Glomerular endothelial cell (primary cell): ENCODE data around the gene BFSP2. TPM values are rescaled to one million over a fixed set of nuclear protein-coding genes. Genes with fewer than 3 reads are reported as not detected.

Source experiments
- DNase-seq: peaks from one replicate; pipeline ENCODE4 v3.0.0-alpha.2; 2011; ENCODE audit warnings: low read depth, low spot score; ENCODE audit errors: extremely low read depth
- total RNA-seq: library from RNA; depleted of rRNA; stranded (reverse); fragments of >200 nt; gene quantifications from 2 replicates; pipeline ENCODE4 v1.2.3, GENCODE V29; 2015

The BFSP2 gene
- total RNA-seq, 1 donor from 2014 or later = not detected

DNA sequence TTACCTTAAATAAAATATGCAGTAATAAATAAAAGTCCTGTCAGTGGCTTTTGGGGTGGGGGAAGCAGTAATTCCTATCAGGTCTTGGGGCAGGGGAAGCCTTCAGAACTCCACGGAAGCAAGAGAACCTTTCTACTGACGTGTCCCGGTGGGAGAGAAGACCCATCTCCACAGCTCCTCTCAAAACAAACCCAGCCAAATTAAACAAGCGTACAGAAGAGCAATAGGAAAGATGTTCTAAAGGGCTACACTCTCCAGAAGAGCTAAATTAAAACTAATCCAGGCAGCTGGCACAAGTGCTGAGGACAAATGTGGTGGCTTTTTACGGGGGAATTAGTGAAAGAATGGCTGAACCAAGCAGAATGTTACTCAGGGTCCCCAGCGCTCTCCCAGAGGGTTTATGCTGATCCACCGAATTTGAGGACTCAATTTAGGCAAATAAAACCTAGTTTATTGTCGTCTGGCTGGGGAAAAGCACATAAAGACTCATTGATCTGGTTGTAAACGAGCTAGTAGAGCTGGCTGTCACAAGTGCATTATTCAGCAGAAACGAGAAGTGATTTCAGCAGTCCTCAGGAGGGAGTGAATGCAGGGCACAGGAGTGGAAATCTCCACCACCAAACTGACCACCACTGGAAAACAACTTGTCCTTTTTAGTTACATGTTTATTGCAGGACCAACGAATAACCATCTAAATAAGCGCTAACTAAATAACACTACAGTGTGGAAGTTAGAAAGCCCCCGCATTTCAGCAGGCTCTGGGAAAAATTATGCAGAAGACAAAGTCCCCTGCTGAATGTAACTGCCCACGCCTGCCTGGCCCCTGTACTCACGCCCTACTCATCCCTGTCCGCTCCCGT lies 13.5 kb downstream of the BFSP2 start:
- no peak for DNase-seq

GRCh38 chr3:133414021-133414392 lies 14.2 kb downstream of the BFSP2 start:
- DNase-seq = no peak

DNA sequence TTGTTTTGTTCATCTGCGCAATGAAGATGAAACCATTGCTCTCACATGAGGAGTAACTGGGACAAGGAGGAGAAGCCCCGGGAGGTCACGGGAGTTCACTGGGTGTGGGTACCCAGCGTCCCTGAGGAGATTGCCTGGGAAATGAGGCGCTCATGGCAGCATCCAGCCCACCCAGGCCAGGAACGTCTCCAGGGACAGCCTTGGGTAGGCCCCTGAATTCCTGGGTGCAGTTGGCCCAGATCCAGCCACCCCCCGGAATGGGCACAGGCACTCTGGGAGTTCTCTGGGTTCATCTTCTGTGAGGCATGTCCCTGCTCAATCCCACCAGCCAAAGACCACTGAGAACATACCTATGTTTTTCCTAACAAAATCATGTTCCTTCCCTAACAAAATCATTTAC lies 18.5 kb downstream of the BFSP2 start:
- no peak for DNase-seq

DNA sequence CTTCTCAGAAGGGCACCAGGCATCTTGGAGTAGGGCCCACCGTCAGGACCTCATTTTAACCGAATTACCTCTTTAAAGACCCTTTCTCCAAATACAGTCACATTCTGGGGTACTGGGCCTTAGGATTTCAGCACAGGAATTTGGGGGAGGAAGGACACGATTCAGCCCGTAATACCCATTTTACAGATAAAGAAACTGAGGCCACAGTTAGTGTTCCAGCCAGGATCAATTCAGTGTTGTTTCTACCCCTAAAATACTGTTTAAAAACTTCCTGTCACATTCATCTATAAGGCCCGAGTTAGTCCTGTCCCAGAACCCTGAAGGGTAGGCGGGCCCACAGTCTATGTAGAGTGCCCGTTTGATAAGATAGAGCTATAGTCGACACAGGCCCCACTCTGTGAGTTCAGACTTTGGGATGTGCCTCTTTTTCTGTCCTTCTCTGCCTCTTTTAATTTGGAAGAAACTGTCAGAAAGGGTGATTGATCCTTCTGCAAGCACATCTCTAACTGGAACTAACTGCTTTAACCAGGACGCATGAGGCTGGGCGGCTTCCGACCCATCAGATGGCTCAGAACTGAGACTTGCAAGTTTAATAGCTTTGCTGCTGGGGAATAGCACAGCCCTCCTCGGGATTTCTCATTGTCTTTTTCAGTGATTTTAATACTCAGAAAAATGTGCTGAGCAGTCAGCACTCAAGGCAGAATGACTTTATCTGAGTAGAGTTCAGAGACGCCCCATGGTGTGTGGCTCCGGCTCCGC lies 19.5 kb downstream of the BFSP2 start:
- no peak for DNase-seq

DNA sequence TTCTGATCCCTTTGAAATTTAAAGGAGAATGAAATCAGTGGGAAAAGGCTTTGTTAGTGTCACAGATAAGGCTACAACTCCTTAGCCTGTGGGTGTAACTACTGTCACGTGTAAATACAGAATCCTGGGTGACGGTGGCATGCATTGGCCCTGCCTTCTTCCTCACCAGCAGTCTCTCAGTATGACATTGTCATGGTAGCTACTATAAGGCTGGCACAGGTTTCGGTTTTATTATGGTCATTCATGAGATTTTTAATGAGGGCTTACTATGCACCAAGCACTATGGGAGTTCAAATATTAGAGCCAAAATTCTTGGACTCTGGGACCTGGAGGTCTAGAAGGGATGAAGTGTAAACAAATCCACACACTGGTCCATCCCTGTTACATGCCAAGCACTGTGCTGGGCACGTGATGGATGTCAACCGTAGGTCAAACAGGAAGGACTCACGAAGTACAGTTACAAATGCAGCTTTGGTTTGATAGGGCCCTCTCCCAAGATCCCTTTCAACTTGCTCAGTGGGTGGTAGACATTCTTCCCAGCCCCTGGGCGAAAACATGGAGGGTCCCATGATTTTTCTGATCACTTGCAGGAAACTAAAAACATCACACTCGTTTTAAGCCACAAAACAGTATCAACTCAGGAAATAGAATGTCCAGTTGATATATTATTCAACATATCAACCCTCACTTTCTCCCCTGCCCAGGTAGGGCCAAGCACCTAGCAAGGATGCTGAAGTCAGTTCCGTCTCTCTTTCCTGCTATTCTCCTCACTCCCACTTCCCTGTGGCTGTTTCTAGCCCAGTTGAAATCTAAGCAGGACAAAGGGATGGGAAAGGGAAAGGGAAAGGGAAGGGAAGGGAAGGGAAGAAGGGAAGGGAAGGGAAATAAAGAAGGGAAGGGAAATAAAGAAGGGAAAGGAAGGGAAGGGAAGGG lies 25.3 kb downstream of the BFSP2 start:
- DNase-seq = no peak

DNA sequence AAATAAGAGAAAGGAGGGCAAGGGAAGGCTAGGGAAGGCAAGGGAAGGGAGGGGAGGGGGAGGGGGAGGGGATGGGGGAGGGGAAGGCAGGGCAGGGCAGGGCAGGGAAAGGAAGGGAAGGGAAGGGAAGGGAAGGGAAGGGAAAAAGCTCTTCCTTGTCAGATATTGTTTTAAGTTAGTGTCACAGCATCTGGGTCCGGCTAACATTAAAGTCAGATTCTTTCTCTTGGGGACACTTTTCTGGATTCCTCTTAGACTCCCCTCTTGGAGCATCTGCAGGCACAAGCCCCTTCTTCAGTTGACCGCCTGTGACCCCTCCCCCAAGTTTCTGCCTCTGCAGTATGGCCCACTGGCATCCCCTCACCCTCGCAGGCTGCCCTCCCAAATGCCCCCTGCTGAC lies 26.0 kb downstream of the BFSP2 start:
- DNase-seq = no peak

- DNase-seq = no peak
Measured at GRCh38 chr3:133426721-133427120, 26.9 kb downstream of the BFSP2 start.

DNA sequence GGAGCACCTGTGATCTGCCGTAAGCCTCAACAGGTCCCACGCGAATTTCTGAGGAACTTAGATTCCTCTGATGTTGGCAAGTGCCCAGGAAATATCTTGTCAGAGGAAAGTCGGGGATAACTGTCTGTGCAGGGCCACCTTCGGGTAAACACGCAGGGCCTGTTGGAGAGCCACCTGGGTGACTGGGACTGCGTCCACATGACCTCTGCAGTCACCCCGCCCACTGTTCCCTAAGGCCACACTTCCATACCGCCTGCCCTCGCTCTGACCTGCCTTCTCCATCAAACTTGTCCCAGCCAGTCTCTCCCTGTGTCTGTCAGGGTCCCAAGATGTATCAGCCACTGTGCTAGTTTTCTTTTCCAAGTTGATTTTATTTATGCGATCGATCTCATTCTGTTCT lies 28.7 kb downstream of the BFSP2 start:
- no peak for DNase-seq

DNA sequence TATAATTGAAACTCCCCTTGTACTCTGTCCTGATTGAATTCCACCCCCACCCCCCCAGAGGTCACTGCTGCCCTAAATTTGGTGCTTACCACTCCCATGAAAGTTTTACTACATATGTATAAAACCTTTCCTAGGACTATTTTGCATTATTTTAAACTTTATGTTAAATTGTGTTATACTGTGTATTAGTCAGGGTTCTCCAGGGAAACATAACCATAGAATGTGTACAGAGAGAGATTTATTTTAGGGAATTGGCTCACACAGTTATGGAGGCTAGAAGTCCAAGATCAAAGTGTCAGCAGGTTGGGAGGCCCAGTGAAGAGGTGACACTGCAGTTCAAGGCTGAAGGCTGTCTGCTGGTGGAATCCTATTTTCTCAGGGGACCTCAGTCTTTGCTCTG lies 29.2 kb downstream of the BFSP2 start:
- no peak for DNase-seq

DNA sequence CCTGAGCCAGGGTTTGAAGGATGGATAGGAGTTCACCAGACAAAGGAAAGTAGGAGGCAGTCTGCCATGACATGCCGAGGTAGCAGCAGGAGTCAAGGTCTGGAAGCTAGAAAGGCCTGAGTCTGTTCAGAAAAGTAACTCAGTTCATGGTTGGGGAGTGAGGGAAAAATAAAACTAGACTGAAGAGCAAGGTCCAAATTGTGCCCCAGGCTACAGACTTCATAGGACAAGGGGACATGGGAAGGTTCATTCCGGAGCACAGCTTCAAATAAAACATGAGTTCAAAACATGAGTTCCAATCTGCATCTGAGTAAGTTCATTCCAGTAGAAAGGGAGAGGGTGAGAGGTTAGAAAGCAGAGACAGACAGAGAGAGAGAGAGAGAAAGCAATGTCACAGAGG lies 39.7 kb downstream of the BFSP2 start:
- no peak for DNase-seq

- DNase-seq = no peak
Measured at GRCh38 chr3:133440652-133441051, 40.8 kb downstream of the BFSP2 start.

GRCh38 chr3:133441867-133442270 lies 42.0 kb downstream of the BFSP2 start:
- no peak for DNase-seq

DNA sequence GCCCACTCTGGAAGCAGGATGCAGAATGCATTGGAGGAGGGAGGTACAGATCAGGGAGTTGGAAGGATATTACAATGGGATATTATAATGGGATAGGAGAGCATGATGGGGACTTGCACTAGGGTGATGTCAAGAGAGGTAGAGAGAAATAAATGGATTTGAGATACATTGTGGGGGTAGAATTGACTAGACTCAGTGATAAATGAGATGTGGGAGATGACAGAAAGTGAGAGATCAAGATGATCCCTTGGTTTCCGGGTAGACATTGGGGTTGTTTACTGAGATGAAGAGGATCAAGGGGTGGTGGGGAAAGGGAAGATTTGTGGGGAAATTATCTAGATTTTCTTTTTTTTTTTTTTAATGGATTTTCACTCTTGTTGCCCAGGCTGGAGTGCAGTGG lies 42.7 kb downstream of the BFSP2 start:
- DNase-seq = no peak

DNA sequence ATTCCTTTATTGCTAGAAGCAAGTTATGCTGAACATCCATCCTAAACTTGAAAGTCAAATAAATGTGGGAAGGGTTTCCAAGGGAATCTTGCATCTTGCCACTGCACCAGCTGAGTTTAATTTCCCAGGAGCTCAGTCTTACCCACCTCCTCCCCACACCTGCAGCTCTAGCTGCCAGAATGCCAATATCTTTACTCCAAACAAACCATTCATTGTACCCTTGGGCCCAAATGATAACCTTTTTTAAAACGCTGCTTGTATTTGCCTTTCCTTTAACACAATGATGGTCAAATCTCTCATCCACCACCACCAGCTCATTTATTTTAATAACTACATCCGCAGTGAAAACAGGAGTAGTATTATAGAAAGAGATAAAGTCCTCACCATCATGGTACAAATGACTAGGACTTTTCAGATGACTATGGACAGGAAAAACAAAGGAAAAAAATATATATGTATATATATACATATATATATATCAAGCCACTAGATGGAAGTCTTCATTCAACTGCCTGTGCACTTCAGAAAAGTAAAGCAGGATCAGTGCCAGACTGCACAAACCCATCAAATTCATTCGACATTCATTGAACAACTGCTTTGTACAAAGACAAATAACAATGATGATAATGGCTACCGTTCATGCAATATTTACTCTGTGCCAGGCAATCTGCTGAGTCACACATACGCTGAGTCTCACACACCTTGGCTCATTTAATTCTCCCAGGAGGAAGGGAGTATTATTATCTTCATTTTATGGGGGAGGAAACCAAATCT lies 44.0 kb downstream of the BFSP2 start:
- no peak for DNase-seq

- no peak for DNase-seq
Measured at GRCh38 chr3:133444423-133444774, 44.5 kb downstream of the BFSP2 start.

DNA sequence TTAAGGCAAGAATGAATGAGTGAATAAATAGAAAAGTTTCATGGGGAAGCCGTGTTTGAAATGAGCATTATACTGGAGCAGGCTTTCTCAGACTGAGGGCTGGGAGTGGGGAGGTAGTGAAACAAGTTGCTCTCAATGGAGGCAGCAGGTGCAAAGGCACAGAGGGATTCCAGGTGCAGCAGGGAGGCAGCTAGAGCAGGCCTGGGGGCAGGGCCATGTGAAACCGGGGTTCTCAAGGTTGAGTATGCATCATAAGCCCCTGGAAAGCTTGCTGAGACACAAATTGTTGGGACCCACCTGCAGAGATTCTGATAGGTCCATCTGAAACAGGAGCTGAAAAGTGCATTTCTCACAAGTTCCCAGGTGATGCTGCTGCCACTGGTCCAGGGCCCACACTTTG lies 45.3 kb downstream of the BFSP2 start:
- no peak for DNase-seq

DNA sequence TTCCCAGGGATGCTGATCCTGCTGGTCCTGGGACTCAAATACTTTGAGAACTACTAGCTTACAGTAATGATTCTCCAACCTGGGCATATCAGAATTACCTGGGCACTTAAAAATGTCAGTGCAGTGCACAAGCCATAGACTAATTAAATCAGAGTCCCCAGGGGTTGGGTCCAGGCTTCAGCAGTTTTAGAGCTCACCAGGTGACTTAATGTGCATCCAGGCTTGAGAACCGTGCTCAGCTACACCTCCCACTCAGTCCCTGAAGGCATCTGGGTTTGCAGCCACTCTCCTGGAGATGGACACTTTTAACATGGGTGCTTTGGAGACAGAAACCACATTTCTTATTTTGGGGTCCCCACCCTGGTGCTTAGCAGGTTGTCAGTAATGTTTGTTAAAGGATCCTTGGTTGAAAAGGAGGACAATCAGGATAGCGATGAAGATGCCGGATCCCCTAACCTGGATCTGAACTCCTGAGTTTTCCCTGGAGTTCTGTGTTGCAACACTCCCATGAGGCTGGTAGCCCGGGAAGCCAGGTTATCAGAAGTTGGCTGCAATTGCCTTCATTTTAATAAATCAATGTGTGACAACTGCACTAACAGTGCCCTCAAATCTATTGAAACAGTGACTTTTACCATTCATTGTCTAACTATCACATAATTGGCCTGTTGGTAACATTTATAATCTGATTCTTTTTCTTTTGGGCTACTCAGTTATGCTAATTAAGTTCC lies 48.1 kb downstream of the BFSP2 start:
- no peak for DNase-seq

DNA sequence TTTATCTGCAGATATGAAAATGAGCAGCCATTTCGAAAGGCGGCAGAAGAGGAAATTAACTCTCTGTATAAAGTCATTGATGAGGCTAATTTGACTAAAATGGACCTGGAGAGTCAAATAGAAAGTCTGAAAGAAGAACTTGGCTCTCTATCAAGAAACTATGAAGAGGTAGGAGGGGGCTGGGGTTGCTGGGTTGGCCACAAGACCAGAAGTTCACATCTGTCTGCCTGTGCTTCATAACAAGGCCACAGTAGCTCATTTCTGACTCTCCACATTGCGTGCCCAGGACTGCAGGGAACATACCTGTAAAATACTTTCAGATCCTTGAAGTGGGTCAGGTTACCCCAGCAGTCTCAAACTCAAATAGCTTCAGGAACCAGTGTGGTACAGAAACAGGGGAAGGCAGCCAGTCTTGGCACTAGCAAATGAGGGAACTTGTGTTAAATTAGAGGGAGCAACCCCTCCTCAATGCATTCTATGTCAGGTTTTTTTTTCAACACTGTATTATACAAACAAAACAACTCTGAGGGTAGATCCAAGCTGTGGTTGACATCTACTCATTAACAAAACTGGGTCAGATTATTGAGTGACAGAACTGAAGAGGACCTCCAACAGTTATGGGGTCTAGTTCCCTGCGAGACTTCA lies 48.7 kb downstream of the BFSP2 start:
- DNase-seq = no peak

- no peak for DNase-seq
Measured at GRCh38 chr3:133451309-133451708, 51.5 kb downstream of the BFSP2 start.
